Testis (tissue), 2 donors: ENCODE data around the gene EXOSC1.

Source experiments
- POLR2A ChIP-seq: fragments of 450-650 bp; IDR thresholded peaks from one replicate; pipeline ENCODE4 v1.6.1; 2017; ENCODE audit warnings: antibody characterized with exemption, mild to moderate bottlenecking, moderate library complexity
- TF ChIP-seq, protein P1 (sequence below), 3 experiments: fragments of 450-650 bp in 2 of 3; fragments of 200-600 bp in 1 of 3; sonication (generic) in 1 of 3; IDR thresholded peaks; one replicate each; pipeline ENCODE4 v1.5.1; 2016 to 2019; ENCODE audit warnings: antibody characterized with exemption in 3 of 3, mild to moderate bottlenecking in 2 of 3, moderate library complexity in 1 of 3

- TF ChIP-seq, protein P1, sequence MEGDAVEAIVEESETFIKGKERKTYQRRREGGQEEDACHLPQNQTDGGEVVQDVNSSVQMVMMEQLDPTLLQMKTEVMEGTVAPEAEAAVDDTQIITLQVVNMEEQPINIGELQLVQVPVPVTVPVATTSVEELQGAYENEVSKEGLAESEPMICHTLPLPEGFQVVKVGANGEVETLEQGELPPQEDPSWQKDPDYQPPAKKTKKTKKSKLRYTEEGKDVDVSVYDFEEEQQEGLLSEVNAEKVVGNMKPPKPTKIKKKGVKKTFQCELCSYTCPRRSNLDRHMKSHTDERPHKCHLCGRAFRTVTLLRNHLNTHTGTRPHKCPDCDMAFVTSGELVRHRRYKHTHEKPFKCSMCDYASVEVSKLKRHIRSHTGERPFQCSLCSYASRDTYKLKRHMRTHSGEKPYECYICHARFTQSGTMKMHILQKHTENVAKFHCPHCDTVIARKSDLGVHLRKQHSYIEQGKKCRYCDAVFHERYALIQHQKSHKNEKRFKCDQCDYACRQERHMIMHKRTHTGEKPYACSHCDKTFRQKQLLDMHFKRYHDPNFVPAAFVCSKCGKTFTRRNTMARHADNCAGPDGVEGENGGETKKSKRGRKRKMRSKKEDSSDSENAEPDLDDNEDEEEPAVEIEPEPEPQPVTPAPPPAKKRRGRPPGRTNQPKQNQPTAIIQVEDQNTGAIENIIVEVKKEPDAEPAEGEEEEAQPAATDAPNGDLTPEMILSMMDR (IDR thresholded peaks at IDR 0.05): no peak
- TF ChIP-seq POLR2A: no peak
Measured at GRCh38 chr10:97462309-97462708, 16.5 kb upstream of the EXOSC1 start.
